DMS53 treated with DMSO at 0.1 percent for 48 hours (cell line): ENCODE data around the gene ABCA5.
A peak's percentile ranks its signal among the peaks of the same experiment; 100 is the strongest.

Source experiments
- DNase-seq: peaks from one replicate; lab custom pipeline; 2025; ENCODE audit not compliant: unreplicated experiment; lab: John Stamatoyannopoulos, UW

The ABCA5 gene

GRCh38 chr17:69269131-69269998 lies 57.6 kb downstream of the ABCA5 start:
- no peak for DNase-seq

- no peak for DNase-seq
These were observed 58.4 kb downstream of the ABCA5 start for GRCh38 chr17:69268543-69269014.

GRCh38 chr17:69267219-69267618 lies 59.7 kb downstream of the ABCA5 start:
- DNase-seq, result no peak

- DNase-seq, result no peak
These were observed 61.1 kb downstream of the ABCA5 start for GRCh38 chr17:69265873-69266272.

GRCh38 chr17:69254187-69254586 lies 72.7 kb downstream of the ABCA5 start:
- no peak for DNase-seq

GRCh38 chr17:69250641-69251040 lies 76.3 kb downstream of the ABCA5 start:
- no peak for DNase-seq

GRCh38 chr17:69246726-69247375 lies 80.1 kb downstream of the ABCA5 start:
- DNase-seq, result peak; percentile 58

GRCh38 chr17:69246202-69246601 lies 80.7 kb downstream of the ABCA5 start:
- no peak for DNase-seq

GRCh38 chr17:69245617-69246016 lies 81.3 kb downstream of the ABCA5 start:
- DNase-seq, result no peak

GRCh38 chr17:69239611-69240600 lies 87.0 kb downstream of the ABCA5 start:
- DNase-seq, result no peak

- DNase-seq, result no peak
These were observed 90.0 kb downstream of the ABCA5 start for GRCh38 chr17:69236946-69237345.

- DNase-seq, result no peak
These were observed 90.5 kb downstream of the ABCA5 start for GRCh38 chr17:69236464-69236863.

- DNase-seq, result peak; percentile 77
These were observed 91.4 kb downstream of the ABCA5 start for GRCh38 chr17:69235338-69236058.

GRCh38 chr17:69232650-69233049 lies 94.3 kb downstream of the ABCA5 start:
- no peak for DNase-seq

- DNase-seq, result no peak
These were observed 95.4 kb downstream of the ABCA5 start for GRCh38 chr17:69231521-69231920.

GRCh38 chr17:69230939-69231338 lies 96.0 kb downstream of the ABCA5 start:
- no peak for DNase-seq

- DNase-seq, result no peak
These were observed 98.4 kb downstream of the ABCA5 start, which contains the start of gene ABCA10 for GRCh38 chr17:69228576-69228975. Gene ABCA10 (minus strand): TSS chr17:69228824. CDS start chr17:69225358, 3,466 bp downstream.

GRCh38 chr17:69228018-69228417 lies 98.9 kb downstream of the ABCA5 start:
- DNase-seq, result no peak

- no peak for DNase-seq
These were observed 99.4 kb downstream of the ABCA5 start for GRCh38 chr17:69227541-69227940.

GRCh38 chr17:69223809-69224208 lies 103.1 kb downstream of the ABCA5 start:
- peak; percentile 75 for DNase-seq
